ENCODE data around the gene CACNG5.

GRCh38 chr17:66928949-66929348, 94.0 kb downstream of the CACNG5 start:
- no peak for TF ChIP-seq ZNF324 (tag by site-specific recombination; IDR thresholded peaks at IDR 0.05)
- no peak for TF ChIP-seq REPIN1 (tag by site-specific recombination; IDR thresholded peaks at IDR 0.05; ENCODE audit: low read depth)
- TF ChIP-seq, protein P1, sequence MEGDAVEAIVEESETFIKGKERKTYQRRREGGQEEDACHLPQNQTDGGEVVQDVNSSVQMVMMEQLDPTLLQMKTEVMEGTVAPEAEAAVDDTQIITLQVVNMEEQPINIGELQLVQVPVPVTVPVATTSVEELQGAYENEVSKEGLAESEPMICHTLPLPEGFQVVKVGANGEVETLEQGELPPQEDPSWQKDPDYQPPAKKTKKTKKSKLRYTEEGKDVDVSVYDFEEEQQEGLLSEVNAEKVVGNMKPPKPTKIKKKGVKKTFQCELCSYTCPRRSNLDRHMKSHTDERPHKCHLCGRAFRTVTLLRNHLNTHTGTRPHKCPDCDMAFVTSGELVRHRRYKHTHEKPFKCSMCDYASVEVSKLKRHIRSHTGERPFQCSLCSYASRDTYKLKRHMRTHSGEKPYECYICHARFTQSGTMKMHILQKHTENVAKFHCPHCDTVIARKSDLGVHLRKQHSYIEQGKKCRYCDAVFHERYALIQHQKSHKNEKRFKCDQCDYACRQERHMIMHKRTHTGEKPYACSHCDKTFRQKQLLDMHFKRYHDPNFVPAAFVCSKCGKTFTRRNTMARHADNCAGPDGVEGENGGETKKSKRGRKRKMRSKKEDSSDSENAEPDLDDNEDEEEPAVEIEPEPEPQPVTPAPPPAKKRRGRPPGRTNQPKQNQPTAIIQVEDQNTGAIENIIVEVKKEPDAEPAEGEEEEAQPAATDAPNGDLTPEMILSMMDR (tag by site-specific recombination; IDR thresholded peaks at IDR 0.05) = no peak
- TF ChIP-seq MYNN (tag by site-specific recombination; IDR thresholded peaks at IDR 0.05; ENCODE audit: borderline replicate concordance) = no peak
- TF ChIP-seq ZNF624 (tag by site-specific recombination; IDR thresholded peaks at IDR 0.05) = no peak
- no peak for TF ChIP-seq ZBTB17 (tag by site-specific recombination; IDR thresholded peaks at IDR 0.05)
- TF ChIP-seq HOXA7 (CRISPR knock-in tag; IDR thresholded peaks at IDR 0.05; ENCODE audit: borderline replicate concordance) = no peak
- no peak for TF ChIP-seq ZNF510 (tag by site-specific recombination; IDR thresholded peaks at IDR 0.05; ENCODE audit: insufficient replicate concordance)
- no peak for TF ChIP-seq SETDB1 (IDR thresholded peaks at IDR 0.05; ENCODE audit: insufficient read length, low read length)
